ENCODE measurements around the gene ROBO3. TPM values are rescaled to one million over a fixed set of nuclear protein-coding genes. Genes with fewer than 3 reads are reported as not detected.

ROBO3 gene
- total and polyA plus RNA-seq, 2 donors, result 18.0 to 18.1 TPM

DNA sequence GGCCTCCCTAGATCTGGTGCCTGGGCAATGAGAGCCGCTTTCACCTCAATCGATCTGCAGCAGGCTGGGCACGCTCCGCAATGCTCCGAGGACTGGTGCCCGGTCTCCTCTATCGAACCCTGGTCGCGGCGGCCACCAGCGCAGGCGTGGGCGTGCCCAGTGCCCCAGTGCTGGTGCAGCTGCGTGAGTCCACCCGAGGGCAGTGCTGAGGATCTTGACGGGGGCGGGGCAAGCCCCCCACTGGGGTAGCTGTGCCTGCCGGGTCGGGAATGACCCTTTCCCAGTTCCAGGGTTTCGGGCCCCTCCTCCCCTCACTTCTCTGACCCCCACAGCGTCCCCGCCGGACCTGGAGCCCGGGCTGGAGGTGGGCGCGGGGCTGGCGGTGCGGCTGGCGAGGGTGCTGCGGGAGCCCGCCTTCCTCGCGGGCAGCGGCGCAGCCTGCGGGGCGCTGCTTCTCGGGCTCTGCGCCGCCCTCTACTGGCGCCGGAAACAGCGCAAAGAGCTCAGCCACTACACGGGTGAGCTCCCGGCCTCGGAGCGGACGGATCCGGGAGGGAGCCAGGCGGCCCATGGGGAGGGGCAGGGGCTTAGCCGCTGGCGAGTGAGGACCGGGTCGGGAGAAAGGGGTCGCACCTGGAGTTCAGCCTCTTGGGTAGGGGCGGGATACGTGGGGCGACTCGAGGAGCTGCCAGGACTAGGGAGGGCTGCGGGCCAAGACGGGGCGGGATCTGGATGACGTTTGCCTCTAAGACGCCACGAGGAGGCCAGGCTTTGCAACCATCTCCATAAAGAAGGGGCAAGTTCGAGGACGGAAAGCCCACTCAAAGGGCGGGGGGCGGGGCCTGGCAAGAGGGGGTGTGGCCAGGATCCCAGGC, 10.9 kb downstream of the ROBO3 start:
- H3K27ac ChIP-seq (ENCODE audit: low read depth), result peak overlapping the region; percentile 78
- H3K4me1 ChIP-seq (ENCODE audit: insufficient read depth), result no peaks in the 10 kb centered on the region
- peak; percentile 89 for DNase-seq (ENCODE audit: extremely low spot score)
- H3K4me3 ChIP-seq (ENCODE audit: low read depth, low read length), result peak overlapping the region; percentile 45
- no peaks in the 10 kb centered on the region for H3K36me3 ChIP-seq (ENCODE audit: insufficient read depth)
- under 1% methylated on average over 69 of the region's 69 CpGs for WGBS

DNA sequence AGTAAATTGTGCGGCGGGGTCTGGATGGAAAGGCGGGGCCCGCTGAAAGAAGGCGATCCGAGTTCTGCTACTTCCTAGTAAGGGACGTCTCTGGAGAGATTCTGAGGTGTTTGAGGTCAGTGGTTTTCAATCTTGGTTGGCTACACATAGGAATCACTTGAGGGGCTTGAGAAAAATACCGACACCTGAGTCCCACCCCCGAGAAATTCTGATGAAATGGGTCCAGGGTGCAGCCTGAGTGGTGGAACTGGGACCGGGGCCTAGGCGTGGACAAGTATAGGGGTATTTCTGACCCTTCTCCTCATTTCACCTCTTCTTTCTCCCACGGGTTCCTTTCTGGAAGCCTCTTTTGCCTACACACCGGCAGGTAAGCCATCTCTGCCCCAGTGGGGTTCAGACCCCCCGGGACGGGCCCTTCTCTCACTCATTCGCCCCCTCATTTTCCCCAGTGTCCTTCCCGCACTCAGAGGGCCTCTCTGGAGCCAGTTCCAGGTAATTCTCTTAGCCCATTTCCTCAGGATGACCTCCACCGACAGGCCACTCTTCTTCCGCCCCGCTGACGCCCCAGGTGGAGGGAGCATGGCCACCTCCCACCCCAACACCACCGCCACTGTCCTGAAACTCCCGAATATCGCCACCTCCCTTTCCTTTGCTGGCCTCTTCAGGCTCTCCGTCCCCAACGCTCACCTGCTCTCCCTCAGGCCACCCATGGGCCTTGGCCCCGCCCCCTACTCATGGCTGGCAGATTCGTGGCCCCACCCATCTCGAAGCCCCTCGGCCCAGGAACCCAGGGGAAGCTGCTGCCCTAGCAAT, 11.8 kb downstream of the ROBO3 start:
- Histone ChIP-seq H3K4me1 (ENCODE audit: insufficient read depth) (no peaks in the 10 kb centered on the region), H3K27ac (ENCODE audit: low read depth) (no peak overlapping the region), H3K36me3 (ENCODE audit: insufficient read depth) (no peaks in the 10 kb centered on the region), H3K4me3 (ENCODE audit: low read depth, low read length) (peak overlapping the region; percentile 45)
- WGBS, result 24% methylated on average over 30 of the region's 30 CpGs
- DNase-seq (ENCODE audit: extremely low spot score), result no peak

DNA sequence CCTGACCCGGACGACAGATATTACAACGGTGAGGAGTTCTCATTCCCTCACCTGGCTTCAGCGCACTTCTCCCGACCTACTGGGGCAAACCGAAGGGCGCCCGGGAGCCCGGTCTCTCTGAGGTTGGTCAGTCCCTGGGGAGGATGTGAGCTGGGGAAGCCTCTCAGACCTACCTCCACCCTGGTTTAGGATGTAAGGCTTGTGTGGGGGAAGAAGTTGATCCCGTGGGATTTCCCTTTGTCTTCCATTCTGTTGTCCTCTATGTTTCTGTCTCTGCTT, 12.3 kb downstream of the ROBO3 start:
- no peak for DNase-seq (ENCODE audit: extremely low spot score)
- H3K4me1 ChIP-seq (ENCODE audit: insufficient read depth), result no peaks in the 10 kb centered on the region
- no peak overlapping the region for H3K27ac ChIP-seq (ENCODE audit: low read depth)
- H3K4me3 ChIP-seq (ENCODE audit: low read depth, low read length), result no peak overlapping the region
- H3K36me3 ChIP-seq (ENCODE audit: insufficient read depth), result no peaks in the 10 kb centered on the region
- WGBS, result 48% methylated on average over 10 of the region's 10 CpGs

DNA sequence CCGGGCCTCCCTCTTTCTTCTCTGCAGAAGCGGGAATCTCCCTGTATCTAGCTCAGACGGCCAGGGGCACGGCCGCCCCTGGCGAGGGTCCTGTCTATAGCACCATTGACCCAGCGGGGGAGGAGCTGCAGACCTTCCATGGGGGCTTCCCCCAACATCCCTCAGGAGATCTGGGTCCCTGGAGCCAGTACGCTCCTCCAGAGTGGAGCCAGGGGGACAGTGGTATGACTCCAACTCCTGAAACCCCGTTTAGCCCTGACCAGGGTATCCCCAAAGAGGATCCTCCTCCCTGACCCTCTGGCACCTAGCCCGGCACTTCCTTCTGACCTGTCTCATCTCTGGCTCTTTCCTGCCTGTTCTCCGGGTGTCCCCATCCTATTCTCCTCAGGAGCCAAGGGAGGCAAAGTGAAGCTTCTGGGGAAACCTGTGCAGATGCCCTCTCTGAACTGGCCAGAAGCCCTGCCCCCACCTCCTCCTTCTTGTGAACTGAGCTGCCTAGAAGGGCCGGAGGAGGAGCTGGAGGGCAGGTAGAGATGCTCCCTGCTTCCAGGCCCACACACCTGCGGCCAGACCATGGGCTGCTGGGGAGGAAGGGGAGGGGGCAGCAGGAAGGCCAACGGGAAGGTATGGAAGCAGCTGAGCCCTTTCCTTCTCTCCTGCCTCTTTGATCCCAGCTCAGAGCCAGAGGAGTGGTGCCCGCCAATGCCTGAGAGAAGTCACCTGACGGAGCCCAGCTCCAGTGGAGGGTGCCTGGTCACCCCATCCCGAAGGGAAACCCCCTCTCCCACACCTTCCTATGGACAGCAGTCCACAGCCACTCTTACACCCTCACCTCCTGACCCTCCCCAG, 12.9 kb downstream of the ROBO3 start:
- DNase-seq (ENCODE audit: extremely low spot score), result no peak
- 71% methylated on average over 17 of the region's 17 CpGs for WGBS
- Histone ChIP-seq H3K27ac (ENCODE audit: low read depth) (no peak overlapping the region), H3K4me3 (ENCODE audit: low read depth, low read length) (no peak overlapping the region), H3K36me3 (ENCODE audit: insufficient read depth) (no peaks in the 10 kb centered on the region), H3K4me1 (ENCODE audit: insufficient read depth) (no peaks in the 10 kb centered on the region)

DNA sequence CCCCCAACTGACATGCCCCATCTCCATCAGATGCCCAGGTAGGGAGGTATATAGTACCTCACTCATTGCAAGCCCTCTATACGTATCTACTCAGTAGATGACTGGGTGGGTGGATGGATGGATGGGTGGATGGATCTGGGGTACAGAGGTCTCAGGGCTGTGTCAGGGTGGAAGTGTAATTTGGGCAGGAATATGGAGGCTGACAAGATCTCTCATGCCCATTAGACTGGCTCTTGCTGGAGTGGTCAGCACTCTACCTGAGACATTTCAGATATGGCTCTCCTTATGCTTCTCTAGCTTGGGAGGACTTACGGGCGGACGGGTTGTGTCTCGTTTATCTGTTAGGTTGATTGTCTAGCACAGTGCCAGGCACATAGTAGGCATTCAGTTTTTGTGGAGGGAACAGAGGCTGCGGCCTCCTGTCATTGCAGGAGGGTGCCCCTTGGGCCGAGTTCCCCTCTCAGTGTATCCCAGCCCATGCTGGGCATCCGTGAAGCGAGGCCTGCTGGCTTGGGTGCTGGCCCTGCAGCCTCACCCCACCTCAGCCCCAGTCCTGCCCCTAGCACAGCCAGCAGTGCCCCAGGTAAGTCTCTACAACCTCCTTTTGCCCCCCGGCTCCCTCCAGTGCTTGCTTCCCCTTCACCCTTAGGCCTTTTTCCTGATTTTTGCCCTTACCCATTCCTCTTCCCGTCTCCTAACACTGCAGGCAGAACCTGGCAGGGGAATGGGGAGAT, 13.7 kb downstream of the ROBO3 start:
- WGBS, result 93% methylated on average over 11 of the region's 11 CpGs
- Histone ChIP-seq H3K27ac (ENCODE audit: low read depth) (no peak overlapping the region), H3K36me3 (ENCODE audit: insufficient read depth) (no peaks in the 10 kb centered on the region), H3K4me1 (ENCODE audit: insufficient read depth) (no peaks in the 10 kb centered on the region), H3K4me3 (ENCODE audit: low read depth, low read length) (no peak overlapping the region)
- DNase-seq (ENCODE audit: extremely low spot score), result no peak

DNA sequence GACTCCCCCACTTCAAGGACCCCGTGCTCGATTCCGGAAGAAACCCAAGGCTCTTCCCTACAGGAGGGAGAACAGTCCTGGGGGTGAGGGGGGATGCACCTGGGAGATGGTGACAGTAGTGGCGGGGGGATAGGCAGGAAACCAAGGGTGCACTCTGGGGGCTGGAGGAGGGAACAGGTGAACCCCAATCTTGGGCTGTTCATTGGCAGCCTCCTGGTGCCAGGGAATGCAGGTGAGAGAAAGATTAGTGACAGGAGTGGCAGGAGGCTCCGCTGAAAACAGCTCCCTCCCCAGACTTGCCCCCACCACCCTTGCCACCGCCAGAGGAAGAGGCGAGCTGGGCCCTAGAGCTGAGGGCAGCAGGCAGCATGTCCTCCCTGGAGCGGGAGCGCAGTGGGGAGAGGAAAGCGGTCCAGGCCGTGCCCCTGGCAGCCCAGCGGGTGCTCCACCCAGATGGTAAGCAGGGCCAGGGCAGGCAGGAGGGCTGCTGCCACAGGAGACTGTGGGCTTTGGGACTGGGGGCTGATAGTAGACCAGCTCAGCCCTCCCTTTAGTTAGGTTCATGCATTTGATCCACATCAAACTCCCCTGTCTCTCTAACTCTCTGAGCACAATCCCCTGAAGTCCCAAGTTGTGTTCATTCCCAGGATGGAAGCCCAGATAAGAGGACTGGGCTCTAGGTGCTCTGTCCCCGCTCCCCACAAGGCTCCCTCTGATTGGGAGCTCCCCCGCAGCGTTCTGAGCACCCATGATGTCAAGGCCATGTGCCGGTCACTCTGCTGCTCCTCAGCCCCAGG, 14.5 kb downstream of the ROBO3 start:
- Histone ChIP-seq H3K36me3 (ENCODE audit: insufficient read depth) (no peaks in the 10 kb centered on the region), H3K4me3 (ENCODE audit: low read depth, low read length) (no peak overlapping the region), H3K4me1 (ENCODE audit: insufficient read depth) (no peaks in the 10 kb centered on the region), H3K27ac (ENCODE audit: low read depth) (no peak overlapping the region)
- no peak for DNase-seq (ENCODE audit: extremely low spot score)
- 88% methylated on average over 16 of the region's 16 CpGs for WGBS

DNA sequence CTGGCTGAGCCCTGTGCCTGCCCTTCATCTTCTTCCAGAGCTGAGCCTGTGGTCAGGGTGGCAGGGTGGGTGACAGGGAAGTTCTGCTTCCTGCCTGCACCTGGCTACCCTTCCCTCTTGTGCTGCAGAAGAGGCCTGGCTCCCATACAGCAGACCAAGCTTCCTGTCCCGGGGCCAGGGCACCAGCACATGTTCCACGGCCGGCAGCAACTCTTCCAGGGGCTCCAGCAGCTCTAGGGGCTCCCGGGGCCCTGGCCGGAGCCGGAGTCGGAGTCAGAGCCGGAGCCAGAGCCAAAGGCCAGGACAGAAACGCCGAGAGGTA, 15.0 kb downstream of the ROBO3 start:
- no peak overlapping the region for H3K4me3 ChIP-seq (ENCODE audit: low read depth, low read length)
- H3K27ac ChIP-seq (ENCODE audit: low read depth), result no peak overlapping the region
- H3K4me1 ChIP-seq (ENCODE audit: insufficient read depth), result no peaks in the 10 kb centered on the region
- no peak for DNase-seq (ENCODE audit: extremely low spot score)
- H3K36me3 ChIP-seq (ENCODE audit: insufficient read depth), result no peaks in the 10 kb centered on the region
- WGBS, result 67% methylated on average over 10 of the region's 10 CpGs

DNA sequence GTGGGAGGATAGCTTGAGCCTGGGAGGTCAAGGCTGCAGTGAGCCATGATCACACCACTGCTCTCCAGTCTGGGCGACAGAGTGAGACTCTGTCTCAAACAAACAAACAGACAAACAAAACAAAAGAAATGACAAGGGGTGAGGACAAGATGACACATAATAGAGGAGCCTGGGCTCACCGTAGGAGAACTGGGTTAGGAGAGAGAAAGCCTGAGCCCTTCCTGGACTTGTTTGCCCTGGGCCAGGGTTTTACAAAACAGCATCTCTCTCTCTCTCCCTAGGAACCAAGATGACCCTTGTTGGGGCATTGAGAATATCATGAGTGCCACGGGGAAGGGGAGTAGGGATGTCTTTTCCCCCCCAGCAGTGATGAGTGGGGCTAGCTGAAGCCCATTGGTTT, 15.7 kb downstream of the ROBO3 start:
- no peak overlapping the region for H3K4me3 ChIP-seq (ENCODE audit: low read depth, low read length)
- 84% methylated on average over 3 of the region's 3 CpGs for WGBS
- no peaks in the 10 kb centered on the region for H3K4me1 ChIP-seq (ENCODE audit: insufficient read depth)
- no peaks in the 10 kb centered on the region for H3K36me3 ChIP-seq (ENCODE audit: insufficient read depth)
- no peak for DNase-seq (ENCODE audit: extremely low spot score)
- H3K27ac ChIP-seq (ENCODE audit: low read depth), result no peak overlapping the region

DNA sequence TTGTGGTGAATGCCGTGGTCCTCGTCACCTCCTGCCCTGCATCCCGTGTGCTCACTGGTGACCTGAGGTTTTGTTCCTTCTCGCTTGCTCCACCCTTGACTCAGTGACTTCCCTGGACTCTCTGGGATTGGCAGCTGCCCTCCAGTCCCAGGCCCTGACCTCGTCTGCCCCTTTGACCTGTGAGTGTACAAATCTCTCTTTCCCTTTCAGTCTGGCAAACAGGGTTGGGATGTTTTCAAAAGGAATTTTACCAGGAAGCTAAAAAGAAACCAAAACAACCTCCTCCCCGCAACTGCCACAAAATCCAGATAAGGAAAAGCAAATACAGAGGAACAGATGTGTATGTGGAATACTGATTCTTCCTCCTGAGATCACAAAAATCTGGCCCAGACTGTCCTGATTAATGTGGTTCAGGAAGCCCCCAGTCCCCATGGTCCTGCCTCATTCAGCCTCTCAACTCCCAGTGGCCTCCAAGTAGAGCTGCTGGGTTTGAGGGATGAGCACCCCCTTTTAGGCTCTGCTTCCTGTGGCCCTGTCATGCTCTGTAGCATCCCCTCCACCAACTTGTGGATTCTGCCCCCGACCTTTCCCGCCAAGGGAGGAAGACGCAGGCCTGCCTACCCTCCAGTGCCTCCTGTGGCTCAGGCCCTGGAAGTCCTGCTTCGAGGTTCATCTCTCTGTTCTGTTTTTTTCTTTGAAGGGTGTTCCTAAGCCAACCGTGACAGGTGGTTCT, 17.3 kb downstream of the ROBO3 start:
- H3K4me1 ChIP-seq (ENCODE audit: insufficient read depth), result no peaks in the 10 kb centered on the region
- H3K27ac ChIP-seq (ENCODE audit: low read depth), result no peak overlapping the region
- no peaks in the 10 kb centered on the region for H3K36me3 ChIP-seq (ENCODE audit: insufficient read depth)
- no peak for DNase-seq (ENCODE audit: extremely low spot score)
- 49% methylated on average over 11 of the region's 11 CpGs for WGBS
- H3K4me3 ChIP-seq (ENCODE audit: low read depth, low read length), result no peak overlapping the region

DNA sequence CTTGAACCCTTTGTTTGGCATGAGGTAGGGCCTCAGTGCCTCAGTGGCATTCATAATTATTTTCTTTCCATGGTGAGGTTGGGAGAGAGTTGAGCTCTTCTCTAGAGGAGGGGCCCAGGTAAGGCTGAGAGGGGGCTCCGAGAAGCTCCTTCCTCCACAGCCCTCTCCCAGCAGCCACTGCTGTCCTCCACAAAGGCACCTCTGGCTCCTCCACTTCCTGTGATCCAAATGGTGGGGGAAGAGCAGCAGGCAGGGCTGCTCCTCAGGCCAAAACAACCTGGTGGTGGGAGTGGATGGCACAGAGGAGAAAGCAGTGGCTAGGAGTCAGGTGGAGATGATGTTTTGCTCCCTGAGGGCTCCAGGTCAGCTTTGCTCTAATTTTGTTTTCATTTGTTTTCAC, 19.1 kb downstream of the ROBO3 start:
- Histone ChIP-seq H3K4me3 (ENCODE audit: low read depth, low read length) (no peak overlapping the region), H3K36me3 (ENCODE audit: insufficient read depth) (no peaks in the 10 kb centered on the region), H3K27ac (ENCODE audit: low read depth) (no peak overlapping the region), H3K4me1 (ENCODE audit: insufficient read depth) (no peaks in the 10 kb centered on the region)
- WGBS, result 86% methylated on average over 1 of the region's 1 CpG
- no peak for DNase-seq (ENCODE audit: extremely low spot score)

DNA sequence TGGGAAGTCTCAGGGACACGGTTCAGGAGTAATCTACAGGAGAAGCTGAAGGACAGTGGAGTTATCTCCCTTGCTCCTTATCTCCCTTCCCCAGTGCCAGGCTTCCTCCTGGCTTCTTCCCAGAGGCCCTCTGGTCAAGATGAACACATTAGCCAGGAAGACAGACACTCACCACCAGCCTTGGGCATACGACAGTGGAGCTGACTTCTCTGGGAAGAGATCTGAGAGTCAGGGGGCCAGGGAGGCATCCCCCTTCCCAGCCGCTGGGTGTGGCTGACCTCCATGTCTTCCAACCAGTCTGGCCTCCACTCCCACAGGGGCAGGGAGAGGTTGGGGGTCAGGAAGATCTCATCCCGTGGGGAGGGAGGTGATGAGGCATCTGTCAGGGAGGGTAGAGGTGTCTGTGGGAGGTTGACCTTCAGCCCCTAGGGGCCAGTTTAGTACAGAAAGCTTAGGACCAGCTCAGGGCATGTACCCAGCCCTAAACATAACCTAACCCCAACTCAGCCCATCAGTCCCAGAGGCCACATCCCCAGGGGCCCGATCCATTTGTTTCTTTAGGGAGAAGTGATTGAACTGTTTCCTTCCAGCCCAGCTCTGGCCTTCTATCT, 19.7 kb downstream of the ROBO3 start:
- WGBS, result 72% methylated on average over 5 of the region's 5 CpGs

DNA sequence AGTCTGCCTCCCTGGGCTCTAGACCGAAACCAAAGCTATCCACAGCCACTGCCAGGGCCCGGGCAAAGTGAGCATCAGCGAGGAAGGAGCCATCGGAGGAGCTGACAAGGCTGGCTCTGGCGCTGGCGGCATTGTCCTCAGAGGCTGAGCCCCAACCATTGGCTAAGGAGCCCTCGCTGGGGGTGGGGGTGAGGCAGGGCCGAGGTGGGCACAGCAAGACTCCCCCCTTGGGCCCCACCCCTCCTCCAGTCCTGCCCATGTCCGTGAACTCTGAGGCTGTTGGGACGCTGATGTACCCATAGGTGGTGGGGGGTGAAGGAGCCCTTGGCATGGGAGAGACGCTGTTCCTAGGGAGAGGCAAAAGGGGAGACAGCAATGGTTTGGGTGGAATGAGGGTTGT, 21.2 kb downstream of the ROBO3 start:
- WGBS, result 85% methylated on average over 11 of the region's 11 CpGs
- Histone ChIP-seq H3K27ac (ENCODE audit: low read depth) (no peak overlapping the region), H3K4me3 (ENCODE audit: low read depth, low read length) (no peak overlapping the region), H3K36me3 (ENCODE audit: insufficient read depth) (no peaks in the 10 kb centered on the region), H3K4me1 (ENCODE audit: insufficient read depth) (no peaks in the 10 kb centered on the region)
- DNase-seq (ENCODE audit: extremely low spot score), result no peak

More for the DNA sequence above, 19.7 kb downstream of the ROBO3 start:
- Histone ChIP-seq H3K4me1 (ENCODE audit: insufficient read depth) (no peaks in the 10 kb centered on the region), H3K27ac (ENCODE audit: low read depth) (no peak overlapping the region), H3K36me3 (ENCODE audit: insufficient read depth) (no peaks in the 10 kb centered on the region), H3K4me3 (ENCODE audit: low read depth, low read length) (no peak overlapping the region)
- DNase-seq (ENCODE audit: extremely low spot score), result no peak

Measured in urinary bladder (tissue), 4 donors.